IPS DF 4.7 (cell line): ENCODE measurements around the gene SRSF10.
A peak's percentile ranks its signal among the peaks of the same experiment; 100 is the strongest.
"Not testable (repeated sequence)": the region's sequence is repeated elsewhere in the genome, so short reads cannot be mapped to it uniquely, and the experiment has no call there.

ENCODE experiments used
- DNase-seq: peaks from one replicate; pipeline ENCODE4 v3.0.0-alpha.2; 2013; ENCODE audit warnings: low spot score; ENCODE audit errors: extremely low read depth

The SRSF10 gene

GRCh38 chr1:23959461-23960290, 20.5 kb downstream of the SRSF10 start, which contains the start of gene PNRC2:
Gene PNRC2, plus strand, starts transcription at chr1:23959828. Its CDS starts 1,630 bp downstream, at chr1:23961458.
- no peak for DNase-seq

GRCh38 chr1:23958810-23959460, 21.2 kb downstream of the SRSF10 start:
- DNase-seq, result no peak

- not testable (repeated sequence) for DNase-seq
Observed at GRCh38 chr1:23958040-23958809, 21.9 kb downstream of the SRSF10 start.

GRCh38 chr1:23957096-23957495, 23.0 kb downstream of the SRSF10 start:
- DNase-seq, result no peak

GRCh38 chr1:23953020-23953419, 27.1 kb downstream of the SRSF10 start:
- DNase-seq, result no peak

- DNase-seq, result no peak
Observed at GRCh38 chr1:23947366-23947765, 32.8 kb downstream of the SRSF10 start.

GRCh38 chr1:23936481-23937176, 43.5 kb downstream of the SRSF10 start:
- DNase-seq, result no peak

- no peak for DNase-seq
Observed at GRCh38 chr1:23931491-23931880, 48.6 kb downstream of the SRSF10 start.

GRCh38 chr1:23930861-23931490, 49.2 kb downstream of the SRSF10 start:
- no peak for DNase-seq

- DNase-seq, result no peak
Observed at GRCh38 chr1:23930270-23930669, 49.9 kb downstream of the SRSF10 start.

- DNase-seq, result no peak
Observed at GRCh38 chr1:23928789-23929188, 51.3 kb downstream of the SRSF10 start.

GRCh38 chr1:23927097-23927496, 53.0 kb downstream of the SRSF10 start:
- no peak for DNase-seq

- no peak for DNase-seq
Observed at GRCh38 chr1:23925279-23925678, 54.8 kb downstream of the SRSF10 start.

GRCh38 chr1:23924601-23925000, 55.5 kb downstream of the SRSF10 start:
- DNase-seq, result no peak

- DNase-seq, result no peak
Observed at GRCh38 chr1:23923592-23924499, 56.3 kb downstream of the SRSF10 start.

GRCh38 chr1:23922321-23922943, 57.7 kb downstream of the SRSF10 start:
- no peak for DNase-seq

- peak; percentile 75 for DNase-seq
Observed at GRCh38 chr1:23916209-23917131, 63.7 kb downstream of the SRSF10 start.

- DNase-seq, result no peak
Observed at GRCh38 chr1:23915466-23915865, 64.7 kb downstream of the SRSF10 start.
